HG02763 (cell line): ENCODE measurements around the gene TRIO.

ENCODE experiments used
- ATAC-seq: cut with Tn5 transposase; IDR thresholded peaks from one replicate; pipeline ENCODE4 v1.9.1; 2021; ENCODE audit warnings: mild to moderate bottlenecking, moderate library complexity; ENCODE audit not compliant: unreplicated experiment

TRIO gene

DNA sequence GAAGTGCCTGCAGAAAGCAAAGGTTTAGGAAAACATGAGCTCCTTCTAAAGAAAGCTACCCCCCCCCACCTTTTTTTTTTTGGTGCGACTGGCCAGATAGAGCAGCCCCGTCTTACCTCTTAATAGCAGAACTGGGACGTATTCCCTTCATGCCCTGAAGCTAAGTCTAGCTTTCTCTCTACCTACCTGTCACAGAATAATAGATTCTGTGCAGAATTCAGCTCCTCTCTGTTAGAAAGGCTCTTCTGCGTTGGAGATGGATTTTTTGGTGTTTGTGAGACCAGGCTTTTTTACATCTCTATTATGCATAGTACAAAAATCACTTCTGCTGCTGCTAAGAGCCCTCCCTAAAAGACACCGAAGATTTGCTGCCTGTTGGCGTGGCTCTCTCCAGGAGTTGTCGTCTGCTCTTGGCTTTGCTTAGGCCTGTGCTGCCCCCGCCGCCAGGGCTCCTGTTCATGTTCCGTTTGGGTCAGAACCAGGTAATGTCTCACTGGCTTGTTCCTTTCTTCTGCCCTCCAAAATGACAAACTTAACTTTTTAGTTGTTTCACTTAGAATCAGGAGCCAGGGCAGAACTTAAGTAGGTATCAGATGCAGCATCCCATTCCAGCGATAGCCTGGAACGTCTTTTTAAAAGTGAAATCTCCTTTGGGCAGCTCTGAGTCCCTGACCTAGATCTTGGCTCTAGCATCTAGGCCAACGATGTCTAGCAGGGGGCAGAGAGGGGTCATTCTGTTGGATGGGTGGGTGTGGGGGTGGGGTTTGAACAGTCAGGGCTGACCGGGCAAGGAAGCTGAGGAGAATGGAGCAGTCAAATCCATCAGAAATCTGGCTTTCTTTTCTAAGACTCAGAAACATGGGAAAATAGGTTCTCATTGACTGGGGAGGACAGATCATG lies 2.5 kb downstream of the TRIO start:
- no peak for ATAC-seq

DNA sequence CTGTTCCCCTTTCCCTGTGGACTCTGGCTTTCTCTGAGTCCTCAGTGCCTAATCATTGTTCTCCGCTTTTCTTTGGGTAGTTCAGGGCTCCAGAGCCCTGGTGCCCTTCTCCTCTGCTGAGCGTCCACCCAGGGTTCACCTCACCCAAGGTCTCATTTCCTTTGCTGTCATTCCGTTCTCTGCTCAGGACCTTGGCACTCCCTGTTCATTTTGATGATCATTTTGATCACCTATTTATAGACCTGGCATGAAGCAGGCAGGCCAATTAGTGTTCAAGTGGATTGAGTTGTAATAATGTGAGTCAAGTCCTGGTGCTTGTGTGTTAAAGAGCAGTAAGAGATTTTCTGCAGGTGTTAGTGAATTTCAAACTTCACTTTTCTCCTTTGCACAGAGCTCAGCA lies 3.6 kb downstream of the TRIO start:
- ATAC-seq: no peak

DNA sequence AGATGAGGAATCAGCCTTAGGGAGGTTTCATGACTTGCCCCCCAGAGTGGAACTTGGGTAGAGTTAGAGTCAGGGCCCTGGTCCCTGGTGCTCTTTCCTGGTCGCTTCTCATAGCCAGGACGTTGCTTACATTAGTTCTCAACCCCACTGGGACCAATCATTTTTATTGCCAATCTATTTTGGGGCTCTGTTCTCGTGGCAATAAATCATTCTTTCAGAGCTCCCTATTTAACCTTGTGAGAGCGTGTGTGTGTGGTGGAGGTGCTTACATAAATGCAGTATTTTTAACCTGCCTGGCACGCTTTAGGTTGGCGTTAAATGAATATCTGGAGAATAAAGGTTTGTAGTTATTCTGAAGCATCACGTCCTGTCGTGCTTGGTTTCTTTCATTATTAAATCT lies 4.1 kb downstream of the TRIO start:
- ATAC-seq: no peak

DNA sequence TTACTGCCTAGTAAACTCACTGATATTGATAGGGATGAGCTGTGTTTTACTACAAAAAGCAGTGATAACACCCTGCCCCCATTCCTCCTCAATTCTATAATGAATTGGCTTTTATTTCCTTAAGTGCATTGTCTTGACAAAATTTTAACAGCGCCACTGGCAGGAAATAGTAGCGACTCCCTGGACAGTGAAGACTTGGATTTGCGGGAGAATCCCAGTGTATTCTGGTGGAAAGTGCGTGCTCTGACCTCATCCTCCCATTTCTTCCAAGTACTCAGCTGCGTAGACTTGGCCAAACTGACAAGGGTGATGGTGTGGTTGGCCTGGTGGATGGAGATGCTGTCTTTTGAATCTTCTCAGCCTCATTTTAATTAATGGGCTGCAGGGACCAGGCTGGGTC lies 5.3 kb downstream of the TRIO start:
- no peak for ATAC-seq

DNA sequence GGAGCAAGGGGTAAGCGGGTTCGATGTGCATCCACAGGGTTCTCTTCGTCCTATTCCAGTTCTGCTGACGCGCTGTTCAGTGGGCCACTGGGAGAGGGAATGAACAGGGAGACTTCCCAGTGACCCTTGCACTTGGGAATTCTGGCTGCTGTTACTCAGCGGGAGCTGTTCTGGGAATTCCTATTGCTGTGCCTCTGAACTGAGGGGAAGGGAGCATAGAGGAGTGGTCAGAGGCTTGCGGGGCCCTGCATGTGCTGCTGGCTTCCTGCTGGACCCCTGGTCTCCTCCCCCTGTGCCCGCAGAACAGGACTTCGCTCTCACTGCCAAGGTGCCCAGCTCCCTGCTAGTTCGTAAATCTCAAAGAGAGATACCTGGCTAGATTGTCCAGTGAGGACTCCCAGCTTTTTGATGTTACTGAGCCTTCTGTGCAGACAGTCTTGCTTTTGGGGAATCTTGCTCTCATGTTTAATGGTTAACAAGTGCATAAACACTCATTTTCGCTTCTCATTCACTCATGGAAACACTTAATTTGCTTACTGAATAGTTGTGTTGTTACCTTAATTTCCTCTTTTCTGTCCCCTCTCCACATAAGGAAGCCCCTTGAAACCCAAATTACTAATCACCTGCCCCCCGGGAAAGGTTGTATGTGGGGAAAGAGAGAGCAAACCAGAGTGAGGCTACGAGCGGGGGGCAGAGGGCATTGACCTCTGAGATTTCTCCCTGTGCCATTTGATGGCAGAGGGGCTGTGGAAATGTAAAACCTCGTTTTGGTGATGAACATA lies 5.9 kb downstream of the TRIO start:
- ATAC-seq: no peak

DNA sequence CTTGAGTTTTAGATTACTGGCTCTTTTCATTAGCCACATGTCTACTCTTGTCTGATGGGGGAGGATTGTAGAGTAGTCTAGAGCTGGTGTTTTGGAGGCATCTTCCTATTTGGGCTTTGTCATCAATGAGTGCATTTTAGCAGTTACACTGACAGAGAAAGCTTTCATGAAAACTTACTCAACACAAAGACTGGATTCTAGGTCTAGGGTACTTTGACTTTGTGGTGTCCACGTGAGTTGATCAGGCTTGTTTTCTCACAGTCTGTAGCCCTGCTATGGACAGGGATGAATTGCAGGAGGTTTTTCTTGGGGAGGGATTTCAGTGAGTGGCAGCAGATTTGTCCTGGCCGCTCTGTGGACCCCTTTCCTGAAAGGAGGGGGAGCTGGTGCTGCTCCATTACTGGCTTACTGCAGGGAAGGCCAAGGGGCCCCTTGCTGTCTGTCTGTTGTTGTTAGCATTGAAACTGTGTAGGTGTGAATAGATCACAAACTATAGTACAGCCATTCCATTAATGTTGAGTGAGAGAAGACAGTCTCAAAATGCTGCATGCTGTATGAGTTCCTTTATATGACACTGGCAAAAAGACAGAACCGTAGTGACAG lies 6.6 kb downstream of the TRIO start:
- ATAC-seq: no peak

DNA sequence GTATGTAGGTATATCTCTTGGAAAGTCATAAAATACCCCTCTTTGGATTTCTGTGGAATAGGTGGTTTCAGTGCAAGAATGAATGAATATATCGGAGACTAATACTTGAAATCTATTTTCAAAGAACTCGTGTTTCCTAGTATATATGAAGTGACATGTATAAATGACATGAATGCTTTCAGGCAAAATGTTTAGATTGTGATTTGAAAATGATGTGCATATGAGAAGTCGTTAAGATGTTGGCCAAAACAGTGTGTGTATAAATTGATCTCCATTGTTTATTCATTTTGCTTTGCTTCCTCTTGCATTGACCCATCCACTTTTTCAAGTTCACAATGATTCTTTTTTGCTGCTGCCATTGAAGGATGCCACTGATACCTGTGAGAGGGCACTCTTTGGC lies 8.3 kb downstream of the TRIO start:
- ATAC-seq: no peak

DNA sequence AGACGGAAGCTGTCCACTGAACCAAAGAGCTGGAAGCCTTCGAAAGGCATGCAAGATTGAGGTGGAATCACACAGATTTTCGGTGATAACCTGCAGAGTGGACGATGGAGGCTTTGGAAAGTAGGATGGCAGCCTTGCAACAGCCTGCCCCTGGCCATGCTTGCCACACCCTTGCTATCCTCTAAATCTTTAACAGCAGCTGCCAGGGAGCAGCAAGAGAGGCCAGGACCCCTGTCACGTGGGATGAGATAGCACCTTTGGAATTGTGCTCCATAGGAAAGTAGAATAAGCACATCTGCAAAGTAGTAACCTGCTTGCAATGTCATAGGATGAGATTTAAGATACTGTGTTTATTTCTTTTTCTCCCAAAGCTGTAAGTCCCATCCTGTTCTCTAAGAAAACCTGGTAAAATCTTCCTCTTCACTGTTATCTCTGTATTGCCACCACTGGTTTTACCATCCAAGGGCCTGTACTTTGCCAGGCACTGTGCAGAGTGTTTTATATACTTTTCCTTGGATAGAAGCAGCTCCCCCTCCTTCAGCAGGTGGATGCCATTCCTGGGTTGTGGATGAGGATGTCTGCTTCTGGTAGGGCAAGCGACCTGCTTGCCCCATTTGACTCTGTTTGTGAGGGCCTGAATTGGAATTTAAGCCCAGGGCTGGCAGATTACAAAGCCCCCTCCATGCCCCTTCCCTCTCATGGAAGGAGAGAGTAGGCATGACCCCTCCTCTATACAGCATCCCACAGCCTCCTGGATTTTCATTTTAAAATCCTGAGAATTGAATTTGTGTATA lies 10.1 kb downstream of the TRIO start:
- ATAC-seq: no peak

DNA sequence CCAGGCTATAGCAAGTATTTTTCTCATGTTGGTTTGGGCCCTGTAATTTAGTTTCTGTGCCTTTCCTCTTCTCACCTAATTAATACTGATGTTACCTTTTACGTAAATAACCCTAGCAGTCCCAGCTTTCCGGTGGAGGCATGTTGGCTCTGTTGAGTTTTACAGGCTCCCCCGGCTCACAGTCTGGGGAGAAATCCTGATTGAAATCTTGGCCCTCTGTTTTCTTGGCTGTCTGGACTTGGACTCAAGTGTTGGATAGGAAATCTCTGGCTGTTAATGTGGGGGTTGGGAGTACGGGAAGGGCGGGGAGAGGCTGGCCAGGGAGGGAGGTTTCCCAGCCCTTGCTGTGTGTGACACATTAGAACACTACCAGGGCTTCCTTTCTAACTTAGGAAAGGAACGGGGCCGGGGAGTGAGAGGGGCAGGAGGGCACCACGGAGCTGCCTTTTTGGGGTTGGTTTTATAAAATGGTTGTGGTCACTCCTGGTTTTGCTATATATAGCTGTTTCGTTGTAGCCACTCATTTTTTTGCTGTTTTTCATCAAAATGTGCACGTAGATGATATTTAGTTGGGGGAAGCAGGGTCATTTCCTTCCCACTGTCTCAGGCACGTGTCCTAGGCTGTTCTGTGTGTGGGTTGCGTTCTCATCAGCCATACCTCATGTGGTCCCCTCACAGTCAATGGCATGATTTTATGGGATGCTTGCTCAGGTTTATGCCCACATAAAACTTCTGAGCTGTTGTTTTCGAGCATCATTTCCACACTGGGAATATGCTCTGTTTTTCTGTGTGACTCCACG lies 11.0 kb downstream of the TRIO start:
- ATAC-seq: peak; percentile 32

DNA sequence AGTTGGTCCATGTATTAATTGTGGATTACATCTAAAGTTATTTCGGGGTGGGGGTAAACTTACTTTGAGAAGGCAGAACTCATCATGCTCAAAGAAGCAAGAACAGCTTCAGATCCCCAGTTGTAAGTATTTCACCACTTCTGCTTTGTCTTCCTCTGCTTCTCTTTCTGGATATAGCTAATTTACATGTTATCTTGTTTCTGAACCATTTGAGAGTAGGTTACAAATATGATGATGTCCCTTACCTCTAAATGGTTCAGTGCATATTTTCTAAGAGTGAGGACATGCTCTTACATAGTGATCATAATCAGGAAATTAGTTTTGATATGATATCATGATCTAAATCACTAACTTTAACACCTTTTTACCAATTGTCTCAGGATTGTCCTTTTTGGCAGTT lies 11.9 kb downstream of the TRIO start:
- peak; percentile 55 for ATAC-seq

DNA sequence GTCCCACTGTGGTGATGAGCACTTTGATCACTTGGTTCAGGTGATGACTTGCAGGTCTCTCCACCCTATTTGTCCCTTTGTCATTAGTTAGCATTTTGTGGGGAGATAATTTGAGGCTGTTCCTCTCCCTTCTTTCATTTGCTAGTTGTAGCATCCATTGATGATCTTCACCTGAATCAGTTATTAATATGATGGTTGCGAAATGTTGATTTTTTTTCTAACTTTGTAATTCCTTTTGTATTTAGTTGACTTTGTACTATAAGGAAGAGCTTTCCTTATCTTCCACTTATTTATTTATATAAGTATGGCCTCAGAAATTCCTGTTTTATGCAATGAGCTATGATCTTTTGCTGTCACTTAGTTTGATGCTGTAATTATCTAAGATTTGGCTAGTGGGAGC lies 12.6 kb downstream of the TRIO start:
- no peak for ATAC-seq

DNA sequence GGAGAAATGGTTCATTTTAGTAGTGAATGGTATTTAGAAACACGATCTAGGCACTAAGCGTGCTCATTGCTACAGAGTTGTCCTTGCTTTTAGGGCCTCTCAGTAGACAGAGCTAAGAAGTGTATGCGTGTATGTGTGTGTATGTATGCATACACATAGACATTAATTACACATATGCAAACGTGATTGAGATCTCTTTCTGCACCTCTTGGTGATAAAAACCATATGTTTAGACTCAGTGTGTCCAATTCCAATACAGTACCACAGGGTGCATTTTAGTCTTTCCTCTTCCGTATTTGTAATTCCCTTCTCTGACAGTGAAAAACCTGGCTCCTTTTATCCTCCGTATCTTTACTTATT lies 13.1 kb downstream of the TRIO start:
- ATAC-seq: peak; percentile 1

DNA sequence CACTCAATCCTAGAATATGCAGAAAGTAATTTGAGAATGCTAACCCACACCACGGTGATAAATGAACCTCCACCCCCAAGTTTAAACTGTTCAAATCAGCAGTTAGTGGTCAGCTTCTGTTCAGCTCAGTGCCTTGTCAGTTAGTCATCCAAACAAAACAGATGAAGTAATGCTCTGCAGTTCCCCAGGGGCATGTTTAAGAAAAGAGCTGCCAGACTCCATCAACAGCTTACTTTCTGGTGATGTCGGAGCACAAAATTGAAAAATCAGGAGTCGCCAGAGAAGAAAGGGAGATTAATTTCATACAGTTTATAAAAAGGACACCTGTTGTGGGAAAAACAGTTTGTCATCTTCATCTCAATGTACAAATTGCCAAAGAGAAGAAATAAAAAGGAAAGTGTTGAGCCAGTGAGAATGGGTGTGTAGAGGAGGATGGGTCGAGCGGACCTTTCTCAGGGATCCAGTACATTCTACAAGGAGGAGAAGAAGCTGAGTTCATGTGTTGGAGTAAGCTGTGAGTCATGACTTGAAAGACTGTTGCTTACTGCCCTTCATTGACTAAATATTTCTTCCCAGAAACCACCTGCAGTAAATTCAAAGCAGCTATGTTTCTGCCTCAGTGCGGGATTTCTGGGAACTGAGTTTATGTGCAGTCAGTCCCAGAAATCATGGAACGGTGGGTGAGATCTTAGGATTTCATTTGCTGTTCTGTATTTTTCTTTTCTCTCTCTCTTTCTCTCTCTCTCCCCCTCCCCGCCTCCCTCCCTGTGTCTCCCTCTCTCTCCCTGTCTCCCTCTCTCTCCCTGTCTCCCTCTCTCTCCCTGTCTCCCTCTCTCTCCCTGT lies 13.7 kb downstream of the TRIO start:
- peak; percentile 60 for ATAC-seq

DNA sequence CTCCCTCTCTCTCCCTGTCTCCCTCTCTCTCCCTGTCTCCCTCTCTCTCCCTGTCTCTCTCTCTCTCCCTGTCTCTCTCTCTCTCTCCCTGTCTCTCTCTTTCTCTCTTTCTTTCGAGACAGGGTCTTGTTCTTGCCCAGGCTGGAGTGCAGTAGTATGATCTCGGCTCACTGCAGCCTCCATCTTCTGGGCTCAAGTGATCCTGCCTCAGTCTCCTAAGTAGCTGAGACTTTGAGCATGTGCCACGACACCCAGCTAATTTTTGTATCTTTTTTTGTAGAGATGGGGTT lies 14.3 kb downstream of the TRIO start:
- ATAC-seq: no peak

DNA sequence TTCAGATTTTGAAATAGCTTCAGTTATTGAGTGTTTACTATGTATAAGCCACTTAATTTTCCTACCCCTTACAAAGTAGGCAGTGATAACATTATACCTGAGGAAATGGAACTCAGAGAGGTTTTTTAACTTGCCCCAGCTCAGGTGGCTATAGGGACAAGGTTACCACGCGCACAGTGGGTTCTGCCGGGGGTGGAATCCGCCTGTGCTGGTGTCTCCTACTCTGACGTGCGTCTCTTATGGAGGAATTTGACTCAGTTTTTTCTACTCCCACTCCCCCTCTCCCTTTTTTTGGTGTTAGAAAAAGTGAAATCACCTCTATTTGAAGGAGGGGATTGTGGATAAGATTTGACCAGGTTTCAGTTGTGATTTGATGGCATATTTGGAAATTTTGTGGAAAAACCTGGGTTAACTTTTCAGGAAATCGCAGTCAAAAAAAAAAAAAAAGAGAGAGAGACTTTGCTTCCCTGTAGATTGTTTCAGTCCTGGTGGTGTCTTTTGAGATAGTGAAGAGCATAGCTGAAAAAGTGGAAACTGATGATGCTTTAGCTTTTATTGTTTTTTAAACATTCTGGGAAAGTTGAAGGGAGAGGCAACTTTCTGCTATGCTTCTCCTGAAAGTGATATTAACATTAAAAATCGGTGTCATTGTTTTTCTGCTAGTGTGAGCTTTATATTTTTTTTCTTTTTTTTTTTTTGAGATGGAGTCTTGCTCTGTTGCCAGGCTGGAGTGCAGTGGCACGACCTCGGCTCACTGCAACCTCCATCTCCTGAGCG lies 15.9 kb downstream of the TRIO start:
- no peak for ATAC-seq

DNA sequence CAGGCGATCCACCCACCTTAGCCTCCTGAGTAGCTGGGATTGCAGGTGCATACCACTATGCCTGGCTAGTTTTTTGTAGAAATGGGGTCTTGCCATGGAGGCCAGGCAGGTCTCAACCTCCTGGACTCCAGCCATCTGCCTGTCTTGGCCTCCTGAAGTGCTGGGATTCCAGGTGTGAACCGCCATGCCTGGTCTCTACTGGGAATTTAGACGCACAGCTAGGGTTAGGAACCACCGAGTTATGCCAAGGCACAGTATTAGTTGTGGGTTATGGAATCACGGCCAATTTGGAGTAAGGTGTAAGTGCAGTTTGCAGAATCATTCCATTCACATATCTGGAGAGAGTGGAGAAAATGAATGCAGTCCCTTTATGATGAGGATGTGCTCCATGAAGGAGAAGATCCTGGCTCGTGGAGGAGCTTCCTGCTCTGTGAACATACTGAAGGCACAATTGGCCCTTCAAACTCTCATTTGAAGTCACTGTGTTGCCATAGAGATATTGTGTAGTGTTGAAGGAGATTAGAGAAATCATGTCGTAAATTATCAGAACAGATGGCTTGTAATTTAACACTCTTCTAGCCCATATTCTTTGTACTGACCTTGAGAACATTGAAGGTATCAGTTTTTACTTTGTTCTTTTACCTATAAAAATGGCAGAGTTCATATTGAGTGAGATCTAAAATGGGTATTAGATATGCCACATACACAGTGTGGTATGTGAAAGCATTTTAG lies 18.8 kb downstream of the TRIO start:
- no peak for ATAC-seq

DNA sequence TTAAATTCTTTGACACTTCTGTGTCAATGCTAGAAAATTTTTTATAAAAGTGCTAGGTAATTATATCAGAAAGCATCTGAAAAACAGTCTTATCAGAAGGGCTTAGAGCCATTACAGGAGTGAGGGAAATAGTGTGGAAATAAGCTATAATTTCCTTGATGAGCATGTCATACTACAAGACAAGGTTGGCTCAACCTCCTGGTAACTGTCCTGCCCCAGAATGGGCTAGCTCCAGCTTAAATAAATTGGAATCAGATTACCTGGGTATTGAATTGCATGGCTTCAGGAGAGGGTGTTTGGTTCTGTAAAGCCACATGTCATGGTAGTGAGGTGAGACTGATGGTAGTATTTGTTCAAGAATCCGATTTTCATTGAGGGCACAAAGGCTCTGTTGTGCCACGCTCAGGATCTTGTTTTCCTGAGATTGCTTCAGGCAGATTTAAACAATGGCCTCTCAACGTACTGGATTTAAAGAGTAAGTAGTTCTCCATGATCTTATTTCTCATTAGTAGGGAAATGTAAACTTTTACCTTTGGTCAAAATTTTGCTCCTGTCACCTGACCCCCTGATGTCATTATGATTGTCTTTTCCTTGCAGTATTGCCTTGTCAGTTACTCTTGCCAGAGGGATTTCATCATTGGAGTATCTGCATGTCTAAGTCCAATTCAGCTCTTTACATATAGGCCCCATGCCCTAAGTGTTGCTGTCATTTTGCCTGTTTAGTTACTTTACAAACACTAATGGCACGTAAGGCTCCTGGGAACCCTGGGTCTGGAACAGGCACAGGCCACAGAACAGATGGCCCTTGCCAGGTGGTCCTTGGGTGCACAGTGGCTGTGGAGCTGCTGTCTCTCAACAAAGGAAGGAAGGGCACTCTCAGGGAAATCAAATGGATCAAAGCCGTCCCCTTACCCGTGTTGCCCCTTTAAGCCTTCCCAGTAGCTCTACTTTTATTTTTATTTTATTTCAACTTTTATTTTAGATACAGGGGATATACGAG lies 21.3 kb downstream of the TRIO start:
- no peak for ATAC-seq
